Measurements from ENCODE around the gene ZNF444. TPM values are rescaled to one million over a fixed set of nuclear protein-coding genes. Genes with fewer than 3 reads are reported as not detected.
"Not testable (repeated sequence)": the region's sequence is repeated elsewhere in the genome, so short reads cannot be mapped to it uniquely, and the experiment has no call there.

The ZNF444 gene
- total RNA-seq, 2 donors from 2014 or later: 50.2 to 58.8 TPM

DNA sequence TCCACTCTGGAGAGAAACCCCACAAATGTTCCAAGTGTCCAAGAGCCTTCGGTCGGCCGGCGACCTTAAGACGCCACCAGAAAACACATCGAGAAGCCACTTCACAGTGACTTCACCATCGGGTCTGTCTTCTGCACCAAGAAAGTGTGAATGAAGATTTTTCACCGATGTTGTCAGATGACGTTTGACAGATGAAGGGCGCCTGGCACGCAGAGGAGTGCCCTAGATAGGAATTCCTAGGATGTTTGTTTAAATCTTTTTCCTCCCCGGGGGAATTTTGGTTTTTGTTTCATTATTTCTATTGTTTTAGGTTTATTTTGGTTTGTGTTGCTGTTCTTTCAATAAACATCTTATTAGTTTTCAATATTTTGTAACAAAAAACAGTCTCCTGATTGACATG, 68.0 kb downstream of the ZNF444 start:
- Mint-ChIP-seq H3K36me3 (ENCODE audit: low read depth) (no peaks in the 10 kb centered on the region), H3K27ac (no peak overlapping the region), H3K4me3 (no peak overlapping the region), H3K27me3 (ENCODE audit: insufficient read depth) (peaks cover 26% of the 10 kb centered on the region), H3K9me3 (no peaks in the 10 kb centered on the region), H3K4me1 (no peaks in the 10 kb centered on the region)
- Histone ChIP-seq H3K9ac (ENCODE audit: extremely low read depth, low read length, poor library complexity, severe bottlenecking) (no peak overlapping the region), H3K27ac (ENCODE audit: low read depth, low read length) (no peak overlapping the region), H3K27me3 (ENCODE audit: control insufficient read depth, insufficient read depth, low read length, poor library complexity, severe bottlenecking) (no peaks in the 10 kb centered on the region), H3K4me3 (ENCODE audit: low read length) (no peak overlapping the region), H3K9me3 (ENCODE audit: control insufficient read depth, low read length) (no peaks in the 10 kb centered on the region), H3K4me1 (ENCODE audit: control insufficient read depth, insufficient read depth, low read length) (no peaks in the 10 kb centered on the region), H3K36me3 (ENCODE audit: control insufficient read depth, insufficient read depth, low read length) (no peaks in the 10 kb centered on the region)
- WGBS, 2 experiments (ENCODE audit: insufficient coverage in 1 of 2, insufficient read length in 1 of 2): 93 to 98% methylated on average over 9 to 11 of the region's 12 CpGs
- TF ChIP-seq, protein P1, sequence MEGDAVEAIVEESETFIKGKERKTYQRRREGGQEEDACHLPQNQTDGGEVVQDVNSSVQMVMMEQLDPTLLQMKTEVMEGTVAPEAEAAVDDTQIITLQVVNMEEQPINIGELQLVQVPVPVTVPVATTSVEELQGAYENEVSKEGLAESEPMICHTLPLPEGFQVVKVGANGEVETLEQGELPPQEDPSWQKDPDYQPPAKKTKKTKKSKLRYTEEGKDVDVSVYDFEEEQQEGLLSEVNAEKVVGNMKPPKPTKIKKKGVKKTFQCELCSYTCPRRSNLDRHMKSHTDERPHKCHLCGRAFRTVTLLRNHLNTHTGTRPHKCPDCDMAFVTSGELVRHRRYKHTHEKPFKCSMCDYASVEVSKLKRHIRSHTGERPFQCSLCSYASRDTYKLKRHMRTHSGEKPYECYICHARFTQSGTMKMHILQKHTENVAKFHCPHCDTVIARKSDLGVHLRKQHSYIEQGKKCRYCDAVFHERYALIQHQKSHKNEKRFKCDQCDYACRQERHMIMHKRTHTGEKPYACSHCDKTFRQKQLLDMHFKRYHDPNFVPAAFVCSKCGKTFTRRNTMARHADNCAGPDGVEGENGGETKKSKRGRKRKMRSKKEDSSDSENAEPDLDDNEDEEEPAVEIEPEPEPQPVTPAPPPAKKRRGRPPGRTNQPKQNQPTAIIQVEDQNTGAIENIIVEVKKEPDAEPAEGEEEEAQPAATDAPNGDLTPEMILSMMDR (conservative IDR thresholded peaks at IDR 0.05): no peak
- DNase-seq: no peak

DNA sequence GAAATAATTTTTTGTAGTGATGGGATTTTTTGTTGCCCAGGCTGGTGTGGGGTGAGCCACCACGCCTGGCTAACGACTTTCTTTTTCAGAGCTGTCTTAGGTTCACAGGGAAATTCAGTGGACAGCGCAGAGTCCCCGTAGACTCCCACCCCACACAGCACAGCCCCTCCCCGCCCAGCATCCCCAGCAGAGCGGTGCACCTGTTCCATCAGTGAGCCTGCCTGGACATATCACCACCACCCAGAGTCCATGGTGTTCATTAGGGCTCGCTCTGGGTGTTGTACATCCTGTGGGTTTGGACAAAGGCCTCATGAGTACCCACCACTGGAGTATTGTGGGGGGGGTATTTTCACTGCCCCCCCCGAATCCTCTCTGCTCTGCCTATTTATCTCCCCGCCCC, 68.9 kb downstream of the ZNF444 start:
- H3K4me3 ChIP-seq (ENCODE audit: low read length); DNase-seq; H3K27ac Mint-ChIP-seq; H3K4me1 ChIP-seq (ENCODE audit: control insufficient read depth, insufficient read depth, low read length); H3K36me3 ChIP-seq (ENCODE audit: control insufficient read depth, insufficient read depth, low read length); H3K9me3 ChIP-seq (ENCODE audit: control insufficient read depth, low read length); H3K27ac ChIP-seq (ENCODE audit: low read depth, low read length); H3K4me3 Mint-ChIP-seq; H3K4me1 Mint-ChIP-seq; H3K27me3 ChIP-seq (ENCODE audit: control insufficient read depth, insufficient read depth, low read length, poor library complexity, severe bottlenecking); H3K9ac ChIP-seq (ENCODE audit: extremely low read depth, low read length, poor library complexity, severe bottlenecking); H3K9me3 Mint-ChIP-seq; H3K36me3 Mint-ChIP-seq (ENCODE audit: low read depth): not testable (repeated sequence)
- 92% methylated on average over 8 of the region's 9 CpGs; no CpG with 5 or more reads in 1 of the 2 experiments for WGBS, 2 experiments (ENCODE audit: insufficient coverage in 1 of 2, insufficient read length in 1 of 2)
- H3K27me3 Mint-ChIP-seq (ENCODE audit: insufficient read depth): peaks cover 32% of the 10 kb centered on the region

Other genes starting within 250 kb of the ZNF444 start
- not detected for gene NLRP13, start 209.0 kb upstream of the ZNF444 start, total RNA-seq
- not detected for gene NLRP8, start 193.5 kb upstream of the ZNF444 start, total RNA-seq
- not detected for gene NLRP5, start 154.5 kb upstream of the ZNF444 start, total RNA-seq
- 10 to 100 TPM; 42.1 to 43.7 TPM for gene ZNF787, start 20.0 kb upstream of the ZNF444 start, total RNA-seq
- under 1 TPM in 1 of 2 donors, not detected in 1; 0.40 TPM for gene GALP, start 34.7 kb downstream of the ZNF444 start, total RNA-seq
- not detected for gene ZSCAN5B, start 56.5 kb downstream of the ZNF444 start, total RNA-seq
- gene ZSCAN5C, start 61.0 kb downstream of the ZNF444 start, total RNA-seq: not detected
- gene EDDM13, start 131.5 kb downstream of the ZNF444 start, total RNA-seq: not detected
- 10 to 100 TPM; 11.9 to 20.8 TPM for gene ZSCAN5A, start 173.6 kb downstream of the ZNF444 start, total RNA-seq